ENCODE data around the gene RIOK2.

RIOK2 gene

DNA sequence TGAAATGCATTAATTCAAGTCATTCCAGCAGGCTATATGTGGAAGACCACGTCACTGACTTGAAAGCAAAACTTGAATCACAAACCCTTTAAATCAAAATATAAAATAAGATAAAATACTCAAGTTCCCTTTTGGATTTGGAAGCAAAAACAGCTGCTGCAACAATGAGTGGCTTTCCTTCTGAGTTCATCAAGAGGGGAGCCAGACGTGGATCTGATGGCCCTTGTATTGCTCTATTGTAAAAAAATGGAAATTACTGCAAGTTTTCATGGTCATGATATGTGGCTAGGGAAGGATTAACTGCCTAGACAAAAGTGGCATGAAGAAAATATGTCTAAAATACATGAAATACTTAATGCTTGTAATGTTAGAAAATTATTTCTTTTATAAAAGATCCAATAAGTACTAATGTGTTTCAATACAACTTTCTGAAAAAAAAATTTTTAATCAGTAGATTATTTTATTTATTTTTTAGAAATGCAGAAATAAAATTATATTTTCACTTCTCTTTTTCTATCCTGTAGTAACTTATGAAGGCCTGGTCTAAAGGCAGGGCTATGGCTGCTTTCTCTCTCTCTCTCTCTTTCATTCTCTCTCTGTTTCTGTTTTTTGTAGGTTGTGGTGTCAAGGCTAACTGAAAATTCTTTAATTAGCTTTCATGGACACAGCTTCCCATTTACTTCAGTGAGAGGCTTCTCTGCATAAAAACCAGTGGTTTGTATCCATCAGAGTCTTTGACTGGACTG, 64.6 kb downstream of the RIOK2 start:
- Histone ChIP-seq H3K27ac (ENCODE audit: low read depth, low read length, poor library complexity, severe bottlenecking) (no peak overlapping the region), H3K4me2 (ENCODE audit: low read length) (no peak overlapping the region)

GRCh38 chr5:97115932-97116331, 67.1 kb downstream of the RIOK2 start:
- Histone ChIP-seq H3F3A (ENCODE audit: insufficient read depth, low read length) (no peaks in the 10 kb centered on the region), H3K9ac (ENCODE audit: low read length) (no peak overlapping the region), H3K79me2 (ENCODE audit: insufficient read depth, low read length) (no peaks in the 10 kb centered on the region), H2AFZ (ENCODE audit: low read length) (no peak overlapping the region), H3K36me3 (ENCODE audit: insufficient read depth, low read length) (no peaks in the 10 kb centered on the region), H4K20me1 (ENCODE audit: insufficient read depth, low read length) (no peaks in the 10 kb centered on the region), H3K4me2 (ENCODE audit: low read length) (no peak overlapping the region), H3K27ac (ENCODE audit: low read depth, low read length, poor library complexity, severe bottlenecking) (no peak overlapping the region), H3K4me1 (ENCODE audit: insufficient read depth, low read length, severe bottlenecking) (peaks cover 17% of the 10 kb centered on the region), H3K27me3 (ENCODE audit: insufficient read depth, low read length) (no peaks in the 10 kb centered on the region), H3K9me2 (ENCODE audit: low read depth, low read length) (no peaks in the 10 kb centered on the region), H3K9me3 (ENCODE audit: low read length) (no peaks in the 10 kb centered on the region), H3K4me3 (ENCODE audit: low read depth, low read length, poor library complexity, severe bottlenecking) (no peak overlapping the region)
- TF ChIP-seq, protein P1, sequence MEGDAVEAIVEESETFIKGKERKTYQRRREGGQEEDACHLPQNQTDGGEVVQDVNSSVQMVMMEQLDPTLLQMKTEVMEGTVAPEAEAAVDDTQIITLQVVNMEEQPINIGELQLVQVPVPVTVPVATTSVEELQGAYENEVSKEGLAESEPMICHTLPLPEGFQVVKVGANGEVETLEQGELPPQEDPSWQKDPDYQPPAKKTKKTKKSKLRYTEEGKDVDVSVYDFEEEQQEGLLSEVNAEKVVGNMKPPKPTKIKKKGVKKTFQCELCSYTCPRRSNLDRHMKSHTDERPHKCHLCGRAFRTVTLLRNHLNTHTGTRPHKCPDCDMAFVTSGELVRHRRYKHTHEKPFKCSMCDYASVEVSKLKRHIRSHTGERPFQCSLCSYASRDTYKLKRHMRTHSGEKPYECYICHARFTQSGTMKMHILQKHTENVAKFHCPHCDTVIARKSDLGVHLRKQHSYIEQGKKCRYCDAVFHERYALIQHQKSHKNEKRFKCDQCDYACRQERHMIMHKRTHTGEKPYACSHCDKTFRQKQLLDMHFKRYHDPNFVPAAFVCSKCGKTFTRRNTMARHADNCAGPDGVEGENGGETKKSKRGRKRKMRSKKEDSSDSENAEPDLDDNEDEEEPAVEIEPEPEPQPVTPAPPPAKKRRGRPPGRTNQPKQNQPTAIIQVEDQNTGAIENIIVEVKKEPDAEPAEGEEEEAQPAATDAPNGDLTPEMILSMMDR (IDR thresholded peaks at IDR 0.05; ENCODE audit: low read length) = no peak
- TF ChIP-seq EZH2 (IDR thresholded peaks at IDR 0.05; ENCODE audit: borderline replicate concordance, low read length) = no peak

More for the DNA sequence above, 64.6 kb downstream of the RIOK2 start:
- H3K9ac ChIP-seq (ENCODE audit: low read length) = no peak overlapping the region
- no peak overlapping the region; the same call in 1 of the 2 replicates for H2AFZ ChIP-seq (ENCODE audit: low read length)
- TF ChIP-seq, protein P1 (IDR thresholded peaks at IDR 0.05; ENCODE audit: low read length) = no peak
- no peaks in the 10 kb centered on the region for H3F3A ChIP-seq (ENCODE audit: insufficient read depth, low read length)
- H4K20me1 ChIP-seq (ENCODE audit: insufficient read depth, low read length) = no peaks in the 10 kb centered on the region
- no peaks in the 10 kb centered on the region for H3K9me2 ChIP-seq (ENCODE audit: low read depth, low read length)
- H3K4me3 ChIP-seq (ENCODE audit: low read depth, low read length, poor library complexity, severe bottlenecking) = no peak overlapping the region
- H3K4me1 ChIP-seq (ENCODE audit: insufficient read depth, low read length, severe bottlenecking) = peaks cover 5% of the 10 kb centered on the region
- no peaks in the 10 kb centered on the region for H3K27me3 ChIP-seq (ENCODE audit: insufficient read depth, low read length)
- no peaks in the 10 kb centered on the region for H3K36me3 ChIP-seq (ENCODE audit: insufficient read depth, low read length)
- no peaks in the 10 kb centered on the region for H3K79me2 ChIP-seq (ENCODE audit: insufficient read depth, low read length)
- H3K9me3 ChIP-seq (ENCODE audit: low read length) = no peaks in the 10 kb centered on the region

- peaks cover 11% of the 10 kb centered on the region for H3K4me1 ChIP-seq (ENCODE audit: insufficient read depth, low read length, severe bottlenecking)
- no peak overlapping the region for H3K4me3 ChIP-seq (ENCODE audit: low read depth, low read length, poor library complexity, severe bottlenecking)
- no peaks in the 10 kb centered on the region for H3K27me3 ChIP-seq (ENCODE audit: insufficient read depth, low read length)
- H3F3A ChIP-seq (ENCODE audit: insufficient read depth, low read length) = no peaks in the 10 kb centered on the region
- TF ChIP-seq, protein P1 (IDR thresholded peaks at IDR 0.05; ENCODE audit: low read length) = no peak
- no peak for TF ChIP-seq EZH2 (IDR thresholded peaks at IDR 0.05; ENCODE audit: borderline replicate concordance, low read length)
- no peaks in the 10 kb centered on the region for H3K9me3 ChIP-seq (ENCODE audit: low read length)
- no peaks in the 10 kb centered on the region for H3K9me2 ChIP-seq (ENCODE audit: low read depth, low read length)
- H3K36me3 ChIP-seq (ENCODE audit: insufficient read depth, low read length) = no peaks in the 10 kb centered on the region
- H4K20me1 ChIP-seq (ENCODE audit: insufficient read depth, low read length) = no peaks in the 10 kb centered on the region
- no peak overlapping the region for H3K4me2 ChIP-seq (ENCODE audit: low read length)
- H2AFZ ChIP-seq (ENCODE audit: low read length) = no peak overlapping the region
- H3K27ac ChIP-seq (ENCODE audit: low read depth, low read length, poor library complexity, severe bottlenecking) = no peak overlapping the region
- no peaks in the 10 kb centered on the region for H3K79me2 ChIP-seq (ENCODE audit: insufficient read depth, low read length)
- H3K9ac ChIP-seq (ENCODE audit: low read length) = no peak overlapping the region
Observed at GRCh38 chr5:97112230-97112629, 70.8 kb downstream of the RIOK2 start.

Measured in OCI-LY1 (cell line).